ENCODE measurements around the gene SLC1A2. TPM values are rescaled to one million over a fixed set of nuclear protein-coding genes. Genes with fewer than 3 reads are reported as not detected.

Gene SLC1A2
- total and polyA plus RNA-seq, 2 experiments from 2014 or later, result 0.70 to 2.8 TPM

DNA sequence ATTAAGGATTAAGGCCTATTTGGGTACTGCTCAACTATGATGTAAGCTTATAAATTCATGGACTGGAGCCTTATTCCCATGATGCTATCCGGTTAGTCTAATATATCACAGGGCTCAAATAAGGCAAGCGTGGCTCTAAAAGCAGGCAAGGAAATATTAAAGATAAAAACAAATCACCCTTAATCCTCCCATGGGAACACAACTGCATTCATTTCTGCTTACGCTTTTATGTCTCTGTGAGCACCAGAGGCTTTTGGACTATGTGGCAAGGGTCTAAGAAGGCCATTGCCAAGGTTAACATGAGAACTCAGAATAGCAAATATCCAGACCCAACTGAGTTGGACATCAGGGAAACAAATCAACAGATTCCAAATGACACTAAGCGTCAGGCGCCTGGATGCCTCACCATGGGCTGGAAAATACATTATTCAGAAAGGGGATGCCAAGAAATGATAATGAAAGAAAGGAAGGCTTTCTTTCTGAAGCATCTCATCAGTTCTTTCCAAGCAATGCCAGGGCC lies 138.1 kb downstream of the SLC1A2 start:
- Mint-ChIP-seq H3K9me3 (no peaks in the 10 kb centered on the region), H3K36me3 (ENCODE audit: low read depth) (no peaks in the 10 kb centered on the region), H3K27ac (no peak overlapping the region), H3K4me3 (no peak overlapping the region), H3K4me1 (no peaks in the 10 kb centered on the region), H3K27me3 (ENCODE audit: insufficient read depth, low read depth, poor library complexity) (no peaks in the 10 kb centered on the region)
- ATAC-seq (no peak), DNase-seq (ENCODE audit: low spot score) (no peak)
- H2AFZ ChIP-seq, result no peak overlapping the region
- H3K4me1 ChIP-seq (ENCODE audit: insufficient read depth), result no peaks in the 10 kb centered on the region
- H3K9me2 ChIP-seq (ENCODE audit: insufficient read depth), result no peaks in the 10 kb centered on the region
- TF ChIP-seq EZH2phosphoT487 (IDR thresholded peaks at IDR 0.05; ENCODE audit: unreplicated experiment) (no peak), ZNF114 (CRISPR knock-in tag; IDR thresholded peaks at IDR 0.05) (no peak), JUNB (IDR thresholded peaks at IDR 0.05; ENCODE audit: unreplicated experiment) (no peak), POLR2AphosphoS5 (IDR thresholded peaks at IDR 0.05; ENCODE audit: low read depth) (no peak), EZH2 (IDR thresholded peaks at IDR 0.05; ENCODE audit: low read depth, unreplicated experiment) (no peak), ZNF331 (CRISPR knock-in tag; IDR thresholded peaks at IDR 0.05; ENCODE audit: low read depth) (no peak)
- TF ChIP-seq, protein P1, sequence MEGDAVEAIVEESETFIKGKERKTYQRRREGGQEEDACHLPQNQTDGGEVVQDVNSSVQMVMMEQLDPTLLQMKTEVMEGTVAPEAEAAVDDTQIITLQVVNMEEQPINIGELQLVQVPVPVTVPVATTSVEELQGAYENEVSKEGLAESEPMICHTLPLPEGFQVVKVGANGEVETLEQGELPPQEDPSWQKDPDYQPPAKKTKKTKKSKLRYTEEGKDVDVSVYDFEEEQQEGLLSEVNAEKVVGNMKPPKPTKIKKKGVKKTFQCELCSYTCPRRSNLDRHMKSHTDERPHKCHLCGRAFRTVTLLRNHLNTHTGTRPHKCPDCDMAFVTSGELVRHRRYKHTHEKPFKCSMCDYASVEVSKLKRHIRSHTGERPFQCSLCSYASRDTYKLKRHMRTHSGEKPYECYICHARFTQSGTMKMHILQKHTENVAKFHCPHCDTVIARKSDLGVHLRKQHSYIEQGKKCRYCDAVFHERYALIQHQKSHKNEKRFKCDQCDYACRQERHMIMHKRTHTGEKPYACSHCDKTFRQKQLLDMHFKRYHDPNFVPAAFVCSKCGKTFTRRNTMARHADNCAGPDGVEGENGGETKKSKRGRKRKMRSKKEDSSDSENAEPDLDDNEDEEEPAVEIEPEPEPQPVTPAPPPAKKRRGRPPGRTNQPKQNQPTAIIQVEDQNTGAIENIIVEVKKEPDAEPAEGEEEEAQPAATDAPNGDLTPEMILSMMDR (conservative IDR thresholded peaks at IDR 0.05; ENCODE audit: low read depth in 2 of 2), result no peak
- TF ChIP-seq, protein P2, sequence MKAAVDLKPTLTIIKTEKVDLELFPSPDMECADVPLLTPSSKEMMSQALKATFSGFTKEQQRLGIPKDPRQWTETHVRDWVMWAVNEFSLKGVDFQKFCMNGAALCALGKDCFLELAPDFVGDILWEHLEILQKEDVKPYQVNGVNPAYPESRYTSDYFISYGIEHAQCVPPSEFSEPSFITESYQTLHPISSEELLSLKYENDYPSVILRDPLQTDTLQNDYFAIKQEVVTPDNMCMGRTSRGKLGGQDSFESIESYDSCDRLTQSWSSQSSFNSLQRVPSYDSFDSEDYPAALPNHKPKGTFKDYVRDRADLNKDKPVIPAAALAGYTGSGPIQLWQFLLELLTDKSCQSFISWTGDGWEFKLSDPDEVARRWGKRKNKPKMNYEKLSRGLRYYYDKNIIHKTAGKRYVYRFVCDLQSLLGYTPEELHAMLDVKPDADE (IDR thresholded peaks at IDR 0.05), result no peak
- H3K4me3 ChIP-seq, result no peak overlapping the region
- no peaks in the 10 kb centered on the region for H3K36me3 ChIP-seq (ENCODE audit: insufficient read depth)
- H4K20me1 ChIP-seq (replicated peaks; ENCODE audit: insufficient read depth), result no peaks in the 10 kb centered on the region
- no peaks in the 10 kb centered on the region for H3K79me2 ChIP-seq (replicated peaks; ENCODE audit: insufficient read depth)
- no peaks in the 10 kb centered on the region for H3F3A ChIP-seq (replicated peaks; ENCODE audit: low read depth)
- H3K27ac ChIP-seq (ENCODE audit: low read depth), result no peak overlapping the region
- no peak overlapping the region for H3K4me2 ChIP-seq
- H3K27me3 ChIP-seq (ENCODE audit: insufficient read depth), result no peaks in the 10 kb centered on the region

DNA sequence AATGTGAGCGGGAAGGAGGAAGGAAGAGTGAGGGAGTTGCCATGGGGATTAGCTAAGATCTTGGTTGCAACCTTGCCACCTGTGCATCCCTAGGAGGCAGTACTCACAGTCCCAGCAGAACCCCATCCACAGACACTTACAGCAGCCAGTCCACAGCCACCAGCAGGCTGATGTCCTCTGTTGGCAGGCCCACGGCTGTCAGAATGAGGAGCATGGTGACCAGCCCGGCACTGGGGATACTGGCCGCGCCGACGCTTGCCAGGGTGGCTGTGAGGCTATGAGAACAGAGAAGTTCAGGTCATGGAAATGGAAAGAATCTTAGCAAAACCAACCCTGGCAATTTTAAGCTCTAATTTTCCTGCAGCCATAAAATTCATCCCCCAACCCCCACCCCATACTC lies 138.6 kb downstream of the SLC1A2 start:
- Histone ChIP-seq H3F3A (replicated peaks; ENCODE audit: low read depth) (no peaks in the 10 kb centered on the region), H3K36me3 (ENCODE audit: insufficient read depth) (no peaks in the 10 kb centered on the region), H3K27ac (ENCODE audit: low read depth) (no peak overlapping the region), H3K9me2 (ENCODE audit: insufficient read depth) (no peaks in the 10 kb centered on the region), H3K27me3 (ENCODE audit: insufficient read depth) (no peaks in the 10 kb centered on the region), H3K4me2 (no peak overlapping the region), H3K4me1 (ENCODE audit: insufficient read depth) (no peaks in the 10 kb centered on the region; the same call in 1 of the 2 replicates), H2AFZ (no peak overlapping the region), H3K4me3 (no peak overlapping the region), H4K20me1 (replicated peaks; ENCODE audit: insufficient read depth) (no peaks in the 10 kb centered on the region), H3K79me2 (replicated peaks; ENCODE audit: insufficient read depth) (no peaks in the 10 kb centered on the region)
- Mint-ChIP-seq H3K4me1 (no peaks in the 10 kb centered on the region; the same call in 2 of the 3 replicates), H3K27ac (no peak overlapping the region), H3K27me3 (ENCODE audit: insufficient read depth, low read depth, poor library complexity) (no peaks in the 10 kb centered on the region), H3K9me3 (no peaks in the 10 kb centered on the region), H3K4me3 (no peak overlapping the region), H3K36me3 (ENCODE audit: low read depth) (no peaks in the 10 kb centered on the region)
- ATAC-seq, result no peak
- no peak for DNase-seq (ENCODE audit: low spot score)
- TF ChIP-seq POLR2AphosphoS5 (IDR thresholded peaks at IDR 0.05; ENCODE audit: low read depth) (no peak), EZH2 (IDR thresholded peaks at IDR 0.05; ENCODE audit: low read depth, unreplicated experiment) (no peak), ZNF114 (CRISPR knock-in tag; IDR thresholded peaks at IDR 0.05) (no peak), JUNB (IDR thresholded peaks at IDR 0.05; ENCODE audit: unreplicated experiment) (no peak), CREB1 (CRISPR knock-in tag; IDR thresholded peaks at IDR 0.05; ENCODE audit: low read depth) (no peak)
- TF ChIP-seq, protein P3, sequence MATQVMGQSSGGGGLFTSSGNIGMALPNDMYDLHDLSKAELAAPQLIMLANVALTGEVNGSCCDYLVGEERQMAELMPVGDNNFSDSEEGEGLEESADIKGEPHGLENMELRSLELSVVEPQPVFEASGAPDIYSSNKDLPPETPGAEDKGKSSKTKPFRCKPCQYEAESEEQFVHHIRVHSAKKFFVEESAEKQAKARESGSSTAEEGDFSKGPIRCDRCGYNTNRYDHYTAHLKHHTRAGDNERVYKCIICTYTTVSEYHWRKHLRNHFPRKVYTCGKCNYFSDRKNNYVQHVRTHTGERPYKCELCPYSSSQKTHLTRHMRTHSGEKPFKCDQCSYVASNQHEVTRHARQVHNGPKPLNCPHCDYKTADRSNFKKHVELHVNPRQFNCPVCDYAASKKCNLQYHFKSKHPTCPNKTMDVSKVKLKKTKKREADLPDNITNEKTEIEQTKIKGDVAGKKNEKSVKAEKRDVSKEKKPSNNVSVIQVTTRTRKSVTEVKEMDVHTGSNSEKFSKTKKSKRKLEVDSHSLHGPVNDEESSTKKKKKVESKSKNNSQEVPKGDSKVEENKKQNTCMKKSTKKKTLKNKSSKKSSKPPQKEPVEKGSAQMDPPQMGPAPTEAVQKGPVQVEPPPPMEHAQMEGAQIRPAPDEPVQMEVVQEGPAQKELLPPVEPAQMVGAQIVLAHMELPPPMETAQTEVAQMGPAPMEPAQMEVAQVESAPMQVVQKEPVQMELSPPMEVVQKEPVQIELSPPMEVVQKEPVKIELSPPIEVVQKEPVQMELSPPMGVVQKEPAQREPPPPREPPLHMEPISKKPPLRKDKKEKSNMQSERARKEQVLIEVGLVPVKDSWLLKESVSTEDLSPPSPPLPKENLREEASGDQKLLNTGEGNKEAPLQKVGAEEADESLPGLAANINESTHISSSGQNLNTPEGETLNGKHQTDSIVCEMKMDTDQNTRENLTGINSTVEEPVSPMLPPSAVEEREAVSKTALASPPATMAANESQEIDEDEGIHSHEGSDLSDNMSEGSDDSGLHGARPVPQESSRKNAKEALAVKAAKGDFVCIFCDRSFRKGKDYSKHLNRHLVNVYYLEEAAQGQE (IDR thresholded peaks at IDR 0.05; ENCODE audit: unreplicated experiment), result no peak

All from GM23338 (cell line).